ENCODE data around the gene RNF11. TPM values are rescaled to one million over a fixed set of nuclear protein-coding genes. Genes with fewer than 3 reads are reported as not detected.

Gene RNF11
- total and polyA plus RNA-seq, 12 donors = 32.6 to 142 (median 117) TPM

DNA sequence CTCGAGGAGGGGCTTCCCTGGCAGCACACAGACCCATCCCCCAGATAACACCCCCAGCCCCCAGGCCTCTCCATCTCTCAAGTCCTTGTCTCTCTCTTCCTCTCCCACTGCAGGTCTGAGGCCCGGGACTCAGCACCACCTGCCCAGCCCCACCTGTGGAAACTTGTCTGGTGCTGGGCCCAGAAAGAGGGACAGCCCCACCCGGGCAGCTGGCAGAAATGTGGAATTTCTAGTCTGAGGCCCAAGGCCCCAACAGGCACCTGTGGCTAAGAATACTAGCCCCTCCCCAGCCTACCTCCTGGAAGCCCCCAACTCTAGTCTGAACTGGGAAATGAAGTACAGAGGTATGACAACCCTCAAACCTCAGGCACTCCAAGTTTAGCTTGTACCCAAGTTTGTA is 78.9 kb downstream of the RNF11 start:
- peak overlapping the region; percentile 65 to 91 (median 79) for H3K27ac ChIP-seq
- DNase-seq = no peak
- no peak overlapping the region for H3K4me3 ChIP-seq
- H3K36me3 ChIP-seq (replicated peaks in 1 of 2) = no peaks in the 10 kb centered on the region
- H3K4me1 ChIP-seq (replicated peaks in 1 of 2) = peaks cover 13 to 24% of the 10 kb centered on the region in 2 donors
- 64 to 91% (median 72%) methylated on average over 3 of the region's 3 CpGs for WGBS, 4 donors
- no peak for TF ChIP-seq POLR2A (IDR thresholded peaks at IDR 0.05)
- no peaks in the 10 kb centered on the region for H3K9me3 ChIP-seq (replicated peaks in 1 of 3)
- intact Hi-C loops (cut with DNase I) = no loop called here
- no peaks in the 10 kb centered on the region for H3K27me3 ChIP-seq

DNA sequence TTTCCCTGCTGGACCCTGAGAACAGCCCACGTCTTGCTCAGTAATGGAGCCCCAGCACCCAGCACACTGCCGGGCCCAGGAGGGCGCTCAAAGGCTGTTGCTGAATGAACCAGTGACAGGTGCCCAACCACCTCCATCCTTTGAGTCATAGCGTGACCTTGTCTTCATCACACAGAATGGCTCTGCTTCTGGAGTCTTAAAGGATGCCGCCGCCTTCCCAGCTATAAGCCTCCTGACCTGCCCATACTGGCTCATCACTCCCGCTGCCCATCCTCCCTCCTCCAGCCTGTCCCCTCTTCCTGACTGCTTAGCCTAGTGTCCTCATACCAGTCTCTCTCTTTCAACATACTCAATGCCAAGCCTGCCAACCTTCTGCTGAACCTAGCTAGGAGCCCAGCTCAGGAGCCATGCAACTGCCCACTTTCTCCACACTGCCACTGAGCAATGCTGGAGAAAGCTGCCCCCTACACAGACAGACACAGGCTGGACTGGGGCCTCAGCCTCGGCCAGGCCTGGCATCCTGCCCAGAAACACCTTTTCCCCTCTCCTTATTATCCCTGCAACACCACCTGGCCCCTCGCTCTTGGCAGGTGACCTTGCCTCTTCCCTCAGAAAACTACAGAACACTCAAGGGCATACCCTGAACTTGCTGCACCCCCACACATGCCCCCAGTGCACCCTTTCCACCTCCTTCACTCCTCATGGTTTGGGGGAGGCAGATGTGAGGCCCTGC is 80.2 kb downstream of the RNF11 start:
- H3K4me3 ChIP-seq = no peak overlapping the region
- peak overlapping the region in 3 of 5 donors; percentile 78 to 91 (median 79) for H3K27ac ChIP-seq
- intact Hi-C loops (cut with DNase I) = no loop called here
- no peaks in the 10 kb centered on the region for H3K36me3 ChIP-seq (replicated peaks in 1 of 2)
- 54 to 64% (median 60%) methylated on average over 9 of the region's 9 CpGs for WGBS, 4 donors
- H3K4me1 ChIP-seq (replicated peaks in 1 of 2) = peaks cover 13 to 24% of the 10 kb centered on the region in 2 donors
- DNase-seq = peak; percentile 54 to 85 (median 74)
- no peaks in the 10 kb centered on the region for H3K27me3 ChIP-seq
- H3K9me3 ChIP-seq (replicated peaks in 1 of 3) = no peaks in the 10 kb centered on the region
- TF ChIP-seq, protein P1, sequence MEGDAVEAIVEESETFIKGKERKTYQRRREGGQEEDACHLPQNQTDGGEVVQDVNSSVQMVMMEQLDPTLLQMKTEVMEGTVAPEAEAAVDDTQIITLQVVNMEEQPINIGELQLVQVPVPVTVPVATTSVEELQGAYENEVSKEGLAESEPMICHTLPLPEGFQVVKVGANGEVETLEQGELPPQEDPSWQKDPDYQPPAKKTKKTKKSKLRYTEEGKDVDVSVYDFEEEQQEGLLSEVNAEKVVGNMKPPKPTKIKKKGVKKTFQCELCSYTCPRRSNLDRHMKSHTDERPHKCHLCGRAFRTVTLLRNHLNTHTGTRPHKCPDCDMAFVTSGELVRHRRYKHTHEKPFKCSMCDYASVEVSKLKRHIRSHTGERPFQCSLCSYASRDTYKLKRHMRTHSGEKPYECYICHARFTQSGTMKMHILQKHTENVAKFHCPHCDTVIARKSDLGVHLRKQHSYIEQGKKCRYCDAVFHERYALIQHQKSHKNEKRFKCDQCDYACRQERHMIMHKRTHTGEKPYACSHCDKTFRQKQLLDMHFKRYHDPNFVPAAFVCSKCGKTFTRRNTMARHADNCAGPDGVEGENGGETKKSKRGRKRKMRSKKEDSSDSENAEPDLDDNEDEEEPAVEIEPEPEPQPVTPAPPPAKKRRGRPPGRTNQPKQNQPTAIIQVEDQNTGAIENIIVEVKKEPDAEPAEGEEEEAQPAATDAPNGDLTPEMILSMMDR (IDR thresholded peaks at IDR 0.05) = no peak
- TF ChIP-seq POLR2A (IDR thresholded peaks at IDR 0.05) = no peak

DNA sequence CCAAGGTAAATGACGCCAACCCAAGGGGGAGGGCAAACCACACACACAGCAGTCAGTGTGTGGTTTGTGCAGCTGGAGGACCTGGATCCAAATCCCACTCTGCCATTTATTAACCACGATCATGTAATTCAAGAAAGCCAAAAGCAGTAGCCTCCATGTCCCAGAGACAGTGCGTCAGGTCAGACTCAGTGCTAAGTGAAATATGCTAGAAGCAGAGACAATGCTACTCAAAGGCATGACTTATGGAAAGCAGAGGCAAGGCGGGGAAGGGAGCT is 80.7 kb downstream of the RNF11 start:
- 89 to 98% (median 92%) methylated on average over 4 of the region's 4 CpGs for WGBS, 4 donors
- intact Hi-C loops (cut with DNase I) = no loop called here
- no peak for DNase-seq
- Histone ChIP-seq H3K27me3 (no peaks in the 10 kb centered on the region), H3K36me3 (replicated peaks in 1 of 2) (no peaks in the 10 kb centered on the region), H3K4me3 (no peak overlapping the region), H3K27ac (peak overlapping the region in 1 of 5 donors; percentile 78), H3K4me1 (replicated peaks in 1 of 2) (peaks cover 13 to 24% of the 10 kb centered on the region in 2 donors), H3K9me3 (replicated peaks in 1 of 3) (no peaks in the 10 kb centered on the region)
- no peak for TF ChIP-seq POLR2A (IDR thresholded peaks at IDR 0.05)
- TF ChIP-seq, protein P1 (IDR thresholded peaks at IDR 0.05) = no peak

DNA sequence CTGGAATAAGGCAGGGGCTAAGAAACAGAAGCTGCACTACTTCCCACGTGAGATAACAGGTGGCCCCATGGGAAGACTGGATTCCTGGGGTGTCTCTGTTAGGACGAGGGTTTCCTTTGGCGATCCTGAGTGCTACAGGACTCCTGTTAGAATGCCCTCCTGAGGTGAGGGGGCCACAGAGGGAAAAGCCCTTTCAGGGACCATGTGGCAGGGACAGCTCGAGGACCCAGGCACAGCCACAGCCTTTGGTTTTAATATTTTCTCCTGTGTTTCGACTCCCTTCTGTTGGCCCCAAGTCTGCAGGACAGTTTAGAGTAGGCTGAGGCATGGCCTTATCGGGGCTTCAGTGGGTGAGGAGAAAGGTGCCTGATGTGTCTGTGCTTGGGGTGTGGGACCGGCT is 81.7 kb downstream of the RNF11 start:
- H3K36me3 ChIP-seq (replicated peaks in 1 of 2) = no peaks in the 10 kb centered on the region
- H3K4me3 ChIP-seq = no peak overlapping the region
- intact Hi-C loops (cut with DNase I) = no loop called here
- TF ChIP-seq POLR2A (IDR thresholded peaks at IDR 0.05) = no peak
- TF ChIP-seq, protein P1 (IDR thresholded peaks at IDR 0.05) = no peak
- H3K9me3 ChIP-seq (replicated peaks in 1 of 3) = no peaks in the 10 kb centered on the region
- H3K4me1 ChIP-seq (replicated peaks in 1 of 2) = peaks cover 13 to 24% of the 10 kb centered on the region in 2 donors
- no peak for DNase-seq
- no peaks in the 10 kb centered on the region for H3K27me3 ChIP-seq
- no peak overlapping the region for H3K27ac ChIP-seq
- WGBS, 4 donors = 94 to 100% (median 95%) methylated on average over 7 of the region's 7 CpGs
